ENCODE data around the gene STAB1.

- TF ChIP-seq, protein P1, sequence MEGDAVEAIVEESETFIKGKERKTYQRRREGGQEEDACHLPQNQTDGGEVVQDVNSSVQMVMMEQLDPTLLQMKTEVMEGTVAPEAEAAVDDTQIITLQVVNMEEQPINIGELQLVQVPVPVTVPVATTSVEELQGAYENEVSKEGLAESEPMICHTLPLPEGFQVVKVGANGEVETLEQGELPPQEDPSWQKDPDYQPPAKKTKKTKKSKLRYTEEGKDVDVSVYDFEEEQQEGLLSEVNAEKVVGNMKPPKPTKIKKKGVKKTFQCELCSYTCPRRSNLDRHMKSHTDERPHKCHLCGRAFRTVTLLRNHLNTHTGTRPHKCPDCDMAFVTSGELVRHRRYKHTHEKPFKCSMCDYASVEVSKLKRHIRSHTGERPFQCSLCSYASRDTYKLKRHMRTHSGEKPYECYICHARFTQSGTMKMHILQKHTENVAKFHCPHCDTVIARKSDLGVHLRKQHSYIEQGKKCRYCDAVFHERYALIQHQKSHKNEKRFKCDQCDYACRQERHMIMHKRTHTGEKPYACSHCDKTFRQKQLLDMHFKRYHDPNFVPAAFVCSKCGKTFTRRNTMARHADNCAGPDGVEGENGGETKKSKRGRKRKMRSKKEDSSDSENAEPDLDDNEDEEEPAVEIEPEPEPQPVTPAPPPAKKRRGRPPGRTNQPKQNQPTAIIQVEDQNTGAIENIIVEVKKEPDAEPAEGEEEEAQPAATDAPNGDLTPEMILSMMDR (IDR thresholded peaks at IDR 0.05) = no peak
- TF ChIP-seq POLR2AphosphoS5 (IDR thresholded peaks at IDR 0.05) = no peak
- TF ChIP-seq POLR2A (IDR thresholded peaks at IDR 0.05; ENCODE audit: low read depth) = no peak
- TF ChIP-seq EP300 (IDR thresholded peaks at IDR 0.05) = no peak
Observed at GRCh38 chr3:52521881-52522650, 26.9 kb downstream of the STAB1 start.
